Measurements from ENCODE around the gene SND1. TPM values are rescaled to one million over a fixed set of nuclear protein-coding genes. Genes with fewer than 3 reads are reported as not detected.

Gene SND1
- total and polyA plus RNA-seq, 4 donors, result 50.3 to 150 (median 105) TPM

DNA sequence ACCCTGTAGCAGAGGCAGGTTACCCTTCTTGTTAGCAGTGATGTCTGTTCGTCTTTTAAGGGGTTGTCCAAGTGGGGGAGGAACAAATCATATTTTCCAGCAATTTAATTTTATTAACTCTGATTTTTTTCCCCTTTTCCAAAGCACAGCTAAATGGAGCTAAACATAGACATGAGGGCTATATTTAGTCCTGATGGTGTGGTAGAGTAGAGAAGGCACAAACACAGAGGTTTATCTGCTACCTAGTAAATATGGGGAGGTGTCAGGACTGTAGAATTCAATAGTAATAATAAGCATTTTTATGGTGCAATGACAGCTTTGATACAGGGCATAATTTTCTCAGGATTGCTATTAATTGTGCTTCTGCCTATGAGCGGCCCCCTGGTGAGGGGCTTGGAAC, 356.8 kb downstream of the SND1 start:
- no peak overlapping the region for H3K4me3 ChIP-seq (ENCODE audit: low read length in 2 of 2)
- no peaks in the 10 kb centered on the region for H3K9me3 ChIP-seq (ENCODE audit: control insufficient read depth, low read length)
- DNase-seq (no peak), ATAC-seq (ENCODE audit: low FRiP score) (no peak)
- intact Hi-C loops (cut with DNase I), result no loop called here
- 94 to 96% methylated on average over 2 of the region's 2 CpGs for WGBS, 2 donors
- no peaks in the 10 kb centered on the region for H3K27me3 ChIP-seq (ENCODE audit: control insufficient read depth in 1 of 2, insufficient read depth in 2 of 2, low read length in 1 of 2)
- H3K36me3 ChIP-seq (ENCODE audit: control insufficient read depth in 1 of 2, insufficient read depth in 2 of 2, low read length in 1 of 2), result peaks cover 0 to 8% of the 10 kb centered on the region in 2 donors
- H3K4me1 ChIP-seq (ENCODE audit: control insufficient read depth in 1 of 2, insufficient read depth in 2 of 2, low read length in 2 of 2), result no peaks in the 10 kb centered on the region
- no peak overlapping the region for H3K27ac ChIP-seq (ENCODE audit: low read depth in 1 of 2, low read length in 2 of 2)

DNA sequence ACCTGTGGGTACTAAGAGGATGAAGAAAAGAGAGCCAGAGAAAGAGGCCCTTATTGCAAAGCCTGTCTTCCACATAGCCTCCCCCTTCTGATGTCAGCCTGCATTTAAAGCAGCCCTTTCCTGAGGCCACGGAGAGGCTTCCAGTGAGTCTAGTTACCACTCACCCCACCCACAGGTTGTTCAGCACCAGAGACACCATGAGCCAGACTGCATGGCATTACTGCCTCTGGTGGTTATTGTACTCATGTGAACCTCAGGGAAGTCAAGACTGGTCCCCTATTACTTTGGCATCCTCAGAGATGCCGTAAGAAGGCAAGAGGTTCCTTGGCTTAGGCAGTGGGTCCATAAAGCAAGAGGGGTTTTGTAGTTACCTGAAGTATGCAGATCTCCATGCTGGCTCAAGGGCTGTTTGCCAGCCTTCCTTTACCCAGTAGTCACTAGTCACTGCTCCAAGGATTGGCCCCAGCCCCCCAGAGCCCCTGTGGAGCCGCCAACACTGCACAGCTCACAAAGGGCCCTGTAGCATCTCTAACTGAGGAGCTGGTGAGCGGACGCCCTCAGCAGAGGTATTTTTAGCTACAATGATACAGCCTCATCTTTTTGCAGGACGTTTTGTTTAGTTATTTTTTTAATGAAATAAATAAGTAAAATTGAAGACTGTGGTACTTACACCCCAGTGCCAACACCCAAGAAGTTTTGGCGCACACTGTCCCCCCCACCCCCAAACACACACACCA, 358.6 kb downstream of the SND1 start:
- Histone ChIP-seq H3K9me3 (ENCODE audit: control insufficient read depth, low read length) (no peaks in the 10 kb centered on the region), H3K27me3 (ENCODE audit: control insufficient read depth in 1 of 2, insufficient read depth in 2 of 2, low read length in 1 of 2) (no peaks in the 10 kb centered on the region), H3K27ac (ENCODE audit: low read depth in 1 of 2, low read length in 2 of 2) (no peak overlapping the region), H3K4me1 (ENCODE audit: control insufficient read depth in 1 of 2, insufficient read depth in 2 of 2, low read length in 2 of 2) (no peaks in the 10 kb centered on the region), H3K36me3 (ENCODE audit: control insufficient read depth in 1 of 2, insufficient read depth in 2 of 2, low read length in 1 of 2) (peaks cover 0 to 8% of the 10 kb centered on the region in 2 donors), H3K4me3 (ENCODE audit: low read length in 2 of 2) (no peak overlapping the region)
- intact Hi-C loops (cut with DNase I), result no loop called here
- DNase-seq (no peak), ATAC-seq (ENCODE audit: low FRiP score) (no peak)
- WGBS, 2 donors, result 84 to 86% methylated on average over 7 of the region's 7 CpGs

DNA sequence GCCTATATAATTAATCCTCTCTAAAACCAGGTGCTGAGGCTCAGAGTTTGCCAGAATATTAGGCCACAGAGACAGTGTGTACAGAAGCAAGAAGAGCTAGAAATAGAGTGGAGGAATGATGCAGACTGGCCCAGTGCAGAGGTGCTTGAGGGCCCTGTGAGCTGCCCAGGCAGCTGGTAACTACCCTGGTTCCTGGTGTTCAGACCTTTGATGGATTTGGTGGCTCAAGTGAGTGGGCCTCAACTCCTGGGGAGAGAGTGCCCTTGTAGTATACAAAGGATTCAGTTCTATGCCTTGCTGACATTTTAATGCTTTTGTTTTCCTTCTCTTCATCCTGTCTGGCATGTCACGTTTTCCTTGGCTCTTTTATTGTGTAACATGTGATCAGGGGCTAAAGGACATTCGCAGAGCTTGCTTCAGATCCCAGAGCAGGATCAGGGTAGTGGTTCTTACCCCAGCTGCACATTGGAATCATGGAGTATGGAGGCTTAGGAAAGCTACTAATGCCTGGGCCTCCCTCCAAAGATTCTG, 359.2 kb downstream of the SND1 start:
- Histone ChIP-seq H3K27me3 (ENCODE audit: control insufficient read depth in 1 of 2, insufficient read depth in 2 of 2, low read length in 1 of 2) (no peaks in the 10 kb centered on the region), H3K4me1 (ENCODE audit: control insufficient read depth in 1 of 2, insufficient read depth in 2 of 2, low read length in 2 of 2) (no peaks in the 10 kb centered on the region), H3K27ac (ENCODE audit: low read depth in 1 of 2, low read length in 2 of 2) (no peak overlapping the region), H3K9me3 (ENCODE audit: control insufficient read depth, low read length) (no peaks in the 10 kb centered on the region), H3K4me3 (ENCODE audit: low read length in 2 of 2) (no peak overlapping the region), H3K36me3 (ENCODE audit: control insufficient read depth in 1 of 2, insufficient read depth in 2 of 2, low read length in 1 of 2) (peaks cover 0 to 8% of the 10 kb centered on the region in 2 donors)
- intact Hi-C loops (cut with DNase I), result no loop called here
- DNase-seq, result no peak
- 35 to 36% methylated on average over 2 of the region's 2 CpGs for WGBS, 2 donors
- no peak for ATAC-seq (ENCODE audit: low FRiP score)

DNA sequence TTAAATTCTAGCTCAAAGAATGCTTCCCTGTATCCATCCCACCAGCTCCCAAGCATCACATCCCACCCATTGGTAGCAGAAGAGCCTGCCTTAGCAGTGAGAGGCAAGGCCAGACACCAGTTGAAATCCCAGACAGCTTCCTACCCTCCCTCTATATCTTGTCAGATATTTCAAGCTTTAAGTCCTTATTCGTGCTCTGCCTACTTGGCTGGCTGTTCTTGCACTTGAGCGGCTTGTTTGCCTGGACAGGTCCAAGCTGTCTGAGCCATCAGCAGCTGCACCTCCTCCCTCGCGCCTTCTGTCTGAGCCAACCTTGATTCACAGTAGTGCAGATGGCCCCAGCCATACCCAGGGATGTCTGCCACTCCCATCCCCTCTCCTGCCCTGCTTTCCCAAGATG, 362.8 kb downstream of the SND1 start:
- H3K9me3 ChIP-seq (ENCODE audit: control insufficient read depth, low read length), result no peaks in the 10 kb centered on the region
- no peaks in the 10 kb centered on the region for H3K27me3 ChIP-seq (ENCODE audit: control insufficient read depth in 1 of 2, insufficient read depth in 2 of 2, low read length in 1 of 2)
- DNase-seq (no peak), ATAC-seq (ENCODE audit: low FRiP score) (no peak)
- intact Hi-C loops (cut with DNase I), result no loop called here
- WGBS, 2 donors, result 95 to 96% methylated on average over 4 of the region's 4 CpGs
- no peak overlapping the region for H3K4me3 ChIP-seq (ENCODE audit: low read length in 2 of 2)
- H3K27ac ChIP-seq (ENCODE audit: low read depth in 1 of 2, low read length in 2 of 2), result no peak overlapping the region
- peaks cover 0 to 8% of the 10 kb centered on the region in 2 donors for H3K36me3 ChIP-seq (ENCODE audit: control insufficient read depth in 1 of 2, insufficient read depth in 2 of 2, low read length in 1 of 2)
- no peaks in the 10 kb centered on the region for H3K4me1 ChIP-seq (ENCODE audit: control insufficient read depth in 1 of 2, insufficient read depth in 2 of 2, low read length in 2 of 2)

DNA sequence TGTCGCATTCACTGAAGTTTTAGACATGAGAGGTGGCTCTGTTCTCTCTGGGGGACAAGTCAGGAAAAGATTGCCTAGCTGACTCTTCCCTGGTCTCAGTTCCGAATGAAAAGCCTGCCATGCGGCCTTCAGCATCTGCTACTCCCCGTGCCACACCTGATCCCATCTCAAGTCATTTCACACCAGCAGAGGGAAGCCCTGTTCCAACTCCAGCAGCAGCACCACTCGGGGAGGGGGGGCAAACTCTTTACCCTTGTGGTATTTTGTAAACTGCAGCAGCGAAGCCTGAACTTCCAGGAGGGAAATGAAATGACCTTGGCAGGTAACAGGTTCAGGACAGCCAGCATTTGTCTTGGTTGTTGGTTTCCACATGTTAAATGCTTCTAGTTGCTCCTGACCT, 365.5 kb downstream of the SND1 start:
- H3K27me3 ChIP-seq (ENCODE audit: control insufficient read depth in 1 of 2, insufficient read depth in 2 of 2, low read length in 1 of 2), result no peaks in the 10 kb centered on the region
- WGBS, 2 donors, result 84 to 93% methylated on average over 6 of the region's 6 CpGs
- intact Hi-C loops (cut with DNase I), result no loop called here
- H3K36me3 ChIP-seq (ENCODE audit: control insufficient read depth in 1 of 2, insufficient read depth in 2 of 2, low read length in 1 of 2), result peaks cover 0 to 6% of the 10 kb centered on the region in 2 donors
- no peaks in the 10 kb centered on the region for H3K4me1 ChIP-seq (ENCODE audit: control insufficient read depth in 1 of 2, insufficient read depth in 2 of 2, low read length in 2 of 2)
- no peak for ATAC-seq (ENCODE audit: low FRiP score)
- no peaks in the 10 kb centered on the region for H3K9me3 ChIP-seq (ENCODE audit: control insufficient read depth, low read length)
- no peak overlapping the region for H3K4me3 ChIP-seq (ENCODE audit: low read length in 2 of 2)
- H3K27ac ChIP-seq (ENCODE audit: low read depth in 1 of 2, low read length in 2 of 2), result no peak overlapping the region
- no peak for DNase-seq

DNA sequence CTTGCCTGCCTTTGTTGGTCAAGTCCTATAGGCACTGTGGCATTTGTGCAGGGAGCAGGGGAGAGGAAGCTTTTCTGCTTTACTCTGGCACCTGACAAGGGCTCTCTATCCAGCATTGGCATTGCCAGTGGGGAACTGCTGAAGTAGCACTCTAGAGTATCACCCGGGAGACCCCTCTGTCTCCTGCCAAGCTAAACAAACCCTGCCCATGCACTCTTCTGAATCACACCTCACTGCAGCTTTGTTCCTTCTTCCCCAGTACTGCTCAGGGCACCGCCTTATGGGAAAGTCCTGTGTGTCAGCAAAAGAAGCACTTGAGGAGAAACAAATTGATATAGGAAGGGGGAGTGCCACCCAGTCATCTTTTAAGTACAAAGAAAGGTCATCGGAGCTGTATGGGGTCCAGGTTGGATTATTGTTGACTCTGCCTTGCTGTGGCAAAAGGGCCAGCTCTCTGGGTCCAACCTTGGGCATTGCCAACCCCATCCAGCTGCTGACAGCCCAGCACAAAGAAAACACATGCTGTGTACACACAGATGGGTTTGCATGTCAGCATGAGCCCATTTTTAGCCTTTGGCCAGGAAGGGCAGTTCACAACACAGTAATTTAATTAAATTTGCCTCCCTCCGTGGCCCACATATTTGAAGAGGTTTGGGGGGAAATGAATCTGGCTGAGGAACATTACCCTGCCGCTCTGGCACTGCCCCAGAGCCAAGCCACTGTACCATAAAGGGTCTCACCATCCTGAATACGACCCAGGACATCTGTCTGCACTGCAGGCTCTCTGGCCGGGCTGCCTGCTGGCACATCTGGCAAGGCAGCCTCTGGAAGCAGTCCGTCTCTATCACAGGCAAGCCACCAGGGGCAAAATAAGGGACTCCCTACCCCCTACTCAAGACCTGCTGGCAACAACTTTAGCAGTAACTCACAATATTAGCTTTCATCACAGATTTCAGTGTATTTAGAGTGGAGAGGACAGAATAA, 366.2 kb downstream of the SND1 start:
- intact Hi-C loops (cut with DNase I), result no loop called here
- DNase-seq (no peak), ATAC-seq (ENCODE audit: low FRiP score) (peak; percentile 36)
- Histone ChIP-seq H3K9me3 (ENCODE audit: control insufficient read depth, low read length) (no peaks in the 10 kb centered on the region), H3K27me3 (ENCODE audit: control insufficient read depth in 1 of 2, insufficient read depth in 2 of 2, low read length in 1 of 2) (no peaks in the 10 kb centered on the region), H3K4me3 (ENCODE audit: low read length in 2 of 2) (no peak overlapping the region), H3K4me1 (ENCODE audit: control insufficient read depth in 1 of 2, insufficient read depth in 2 of 2, low read length in 2 of 2) (no peaks in the 10 kb centered on the region), H3K36me3 (ENCODE audit: control insufficient read depth in 1 of 2, insufficient read depth in 2 of 2, low read length in 1 of 2) (peaks cover 0 to 5% of the 10 kb centered on the region in 2 donors), H3K27ac (ENCODE audit: low read depth in 1 of 2, low read length in 2 of 2) (no peak overlapping the region)
- WGBS, 2 donors, result 66% methylated on average over 8 of the region's 8 CpGs

DNA sequence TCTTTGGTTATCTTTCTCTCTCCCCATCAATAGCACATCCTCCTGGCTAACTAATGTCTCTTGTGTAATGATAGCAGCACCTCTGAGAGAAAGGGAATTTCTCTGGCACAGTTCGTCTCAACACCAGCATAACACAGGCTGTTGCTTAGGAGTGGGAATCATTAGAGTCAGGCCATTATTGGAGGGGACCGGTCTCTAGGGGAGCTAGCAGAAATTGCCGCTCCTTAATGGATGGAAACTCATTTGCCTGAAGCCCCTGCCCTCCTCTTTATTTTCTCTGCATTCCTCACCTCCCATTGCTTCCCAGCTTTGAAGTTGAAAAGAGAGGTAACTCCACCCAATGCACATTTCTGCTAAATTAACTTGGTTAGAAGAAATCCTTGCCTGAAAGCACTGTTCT, 367.3 kb downstream of the SND1 start:
- whole genome bisulfite sequencing, 2 donors, result 93 to 97% methylated on average over 3 of the region's 3 CpGs
- H3K27ac ChIP-seq (ENCODE audit: low read depth in 1 of 2, low read length in 2 of 2), result no peak overlapping the region
- no peaks in the 10 kb centered on the region for H3K4me1 ChIP-seq (ENCODE audit: control insufficient read depth in 1 of 2, insufficient read depth in 2 of 2, low read length in 2 of 2)
- intact Hi-C loops (cut with DNase I), result no loop called here
- no peak overlapping the region for H3K4me3 ChIP-seq (ENCODE audit: low read length in 2 of 2)
- H3K36me3 ChIP-seq (ENCODE audit: control insufficient read depth in 1 of 2, insufficient read depth in 2 of 2, low read length in 1 of 2), result peaks cover 0 to 2% of the 10 kb centered on the region in 2 donors
- no peaks in the 10 kb centered on the region for H3K9me3 ChIP-seq (ENCODE audit: control insufficient read depth, low read length)
- no peak for DNase-seq
- ATAC-seq (ENCODE audit: low FRiP score), result no peak
- H3K27me3 ChIP-seq (ENCODE audit: control insufficient read depth in 1 of 2, insufficient read depth in 2 of 2, low read length in 1 of 2), result no peaks in the 10 kb centered on the region

DNA sequence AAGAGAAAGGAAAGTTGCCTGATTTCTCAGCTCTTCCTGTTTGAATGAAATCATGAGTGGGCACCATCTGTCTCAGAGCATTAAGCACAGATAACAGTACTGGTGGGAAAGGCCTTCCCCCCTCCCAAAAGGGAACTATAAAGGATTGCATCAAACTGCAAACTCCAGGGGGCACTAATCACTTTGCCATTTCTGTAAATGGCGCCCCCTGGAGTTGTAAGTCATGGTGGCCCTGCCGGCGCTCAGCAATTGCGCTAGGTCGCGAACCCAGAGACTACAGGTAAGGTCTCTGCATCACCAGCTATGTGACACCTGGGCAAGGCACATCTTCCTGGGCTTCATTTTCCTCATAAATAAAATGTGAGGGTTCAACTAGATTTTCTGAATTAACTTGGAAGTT, 368.2 kb downstream of the SND1 start:
- Histone ChIP-seq H3K9me3 (ENCODE audit: control insufficient read depth, low read length) (no peaks in the 10 kb centered on the region), H3K27me3 (ENCODE audit: control insufficient read depth in 1 of 2, insufficient read depth in 2 of 2, low read length in 1 of 2) (no peaks in the 10 kb centered on the region), H3K36me3 (ENCODE audit: control insufficient read depth in 1 of 2, insufficient read depth in 2 of 2, low read length in 1 of 2) (peaks cover 0 to 2% of the 10 kb centered on the region in 2 donors), H3K4me3 (ENCODE audit: low read length in 2 of 2) (no peak overlapping the region), H3K4me1 (ENCODE audit: control insufficient read depth in 1 of 2, insufficient read depth in 2 of 2, low read length in 2 of 2) (no peaks in the 10 kb centered on the region), H3K27ac (ENCODE audit: low read depth in 1 of 2, low read length in 2 of 2) (no peak overlapping the region)
- intact Hi-C loops (cut with DNase I), result no loop called here
- ATAC-seq (ENCODE audit: low FRiP score), result no peak
- no peak for DNase-seq
- 87 to 89% methylated on average over 6 of the region's 6 CpGs for WGBS, 2 donors
